Fibroblast of mammary gland (primary cell): ENCODE data around the gene ENPP3.
A peak's percentile ranks its signal among the peaks of the same experiment; 100 is the strongest.

ENCODE experiments used
- DNase-seq: peaks from one replicate; pipeline ENCODE4 v3.0.0-alpha.2; 2010; ENCODE audit warnings: low read depth
- H3K4me3 ChIP-seq: 2 replicates; pipeline ENCODE4 v1.5.1; 2011; ENCODE audit warnings: low read depth, mild to moderate bottlenecking, low read length, moderate library complexity; ENCODE audit not compliant: control insufficient read depth
- TF ChIP-seq, protein P1 (sequence below): conservative IDR thresholded peaks from 2 replicates; pipeline ENCODE4 v1.5.1; 2011; ENCODE audit warnings: low read depth, low read length, inconsistent platforms; ENCODE audit not compliant: control insufficient read depth, insufficient read depth

Gene ENPP3

GRCh38 chr6:131641554-131641953, 4.5 kb downstream of the ENPP3 start:
- TF ChIP-seq, protein P1, sequence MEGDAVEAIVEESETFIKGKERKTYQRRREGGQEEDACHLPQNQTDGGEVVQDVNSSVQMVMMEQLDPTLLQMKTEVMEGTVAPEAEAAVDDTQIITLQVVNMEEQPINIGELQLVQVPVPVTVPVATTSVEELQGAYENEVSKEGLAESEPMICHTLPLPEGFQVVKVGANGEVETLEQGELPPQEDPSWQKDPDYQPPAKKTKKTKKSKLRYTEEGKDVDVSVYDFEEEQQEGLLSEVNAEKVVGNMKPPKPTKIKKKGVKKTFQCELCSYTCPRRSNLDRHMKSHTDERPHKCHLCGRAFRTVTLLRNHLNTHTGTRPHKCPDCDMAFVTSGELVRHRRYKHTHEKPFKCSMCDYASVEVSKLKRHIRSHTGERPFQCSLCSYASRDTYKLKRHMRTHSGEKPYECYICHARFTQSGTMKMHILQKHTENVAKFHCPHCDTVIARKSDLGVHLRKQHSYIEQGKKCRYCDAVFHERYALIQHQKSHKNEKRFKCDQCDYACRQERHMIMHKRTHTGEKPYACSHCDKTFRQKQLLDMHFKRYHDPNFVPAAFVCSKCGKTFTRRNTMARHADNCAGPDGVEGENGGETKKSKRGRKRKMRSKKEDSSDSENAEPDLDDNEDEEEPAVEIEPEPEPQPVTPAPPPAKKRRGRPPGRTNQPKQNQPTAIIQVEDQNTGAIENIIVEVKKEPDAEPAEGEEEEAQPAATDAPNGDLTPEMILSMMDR = no peak
- no peak overlapping the region for H3K4me3 ChIP-seq
- no peak for DNase-seq

GRCh38 chr6:131642565-131642964, 5.5 kb downstream of the ENPP3 start:
- H3K4me3 ChIP-seq = no peak overlapping the region
- no peak for DNase-seq
- TF ChIP-seq, protein P1 = no peak

DNA sequence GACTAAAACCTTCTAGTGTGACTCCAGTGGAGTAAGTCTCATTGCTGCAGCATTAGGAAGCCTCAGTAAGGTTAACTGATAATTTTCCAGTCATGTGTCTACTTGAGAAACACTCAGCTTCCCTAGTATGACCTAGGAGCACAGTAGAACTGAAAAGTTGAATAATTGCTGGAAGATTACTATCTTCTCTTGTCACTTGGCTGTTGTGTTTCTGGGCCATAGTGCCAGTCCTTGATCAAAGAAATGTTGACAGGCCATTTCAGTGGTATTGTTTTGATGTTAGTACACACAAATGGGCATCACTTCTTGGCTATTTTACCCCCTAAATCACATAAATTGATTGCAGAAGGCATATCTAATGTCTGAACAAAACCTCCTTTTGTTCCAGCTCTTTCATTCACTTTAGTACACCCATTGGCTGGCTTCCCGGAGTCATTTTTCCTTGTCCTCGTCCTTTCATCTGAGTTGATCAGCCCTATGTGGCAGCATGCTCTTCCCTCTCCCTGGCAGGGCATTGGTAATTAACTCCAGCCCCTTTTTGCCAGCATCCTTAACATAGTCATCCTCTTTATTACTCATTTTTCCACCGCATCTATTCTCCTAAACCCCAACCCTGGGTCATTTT, 6.0 kb downstream of the ENPP3 start:
- H3K4me3 ChIP-seq = no peak overlapping the region
- TF ChIP-seq, protein P1 = no peak
- peak; percentile 14 for DNase-seq

GRCh38 chr6:131643855-131644460, 6.9 kb downstream of the ENPP3 start:
- TF ChIP-seq, protein P1 = no peak
- no peak overlapping the region for H3K4me3 ChIP-seq
- no peak for DNase-seq

- DNase-seq = no peak
- H3K4me3 ChIP-seq = no peak overlapping the region
- TF ChIP-seq, protein P1 = no peak
Measured at GRCh38 chr6:131644921-131645320, 7.8 kb downstream of the ENPP3 start.

DNA sequence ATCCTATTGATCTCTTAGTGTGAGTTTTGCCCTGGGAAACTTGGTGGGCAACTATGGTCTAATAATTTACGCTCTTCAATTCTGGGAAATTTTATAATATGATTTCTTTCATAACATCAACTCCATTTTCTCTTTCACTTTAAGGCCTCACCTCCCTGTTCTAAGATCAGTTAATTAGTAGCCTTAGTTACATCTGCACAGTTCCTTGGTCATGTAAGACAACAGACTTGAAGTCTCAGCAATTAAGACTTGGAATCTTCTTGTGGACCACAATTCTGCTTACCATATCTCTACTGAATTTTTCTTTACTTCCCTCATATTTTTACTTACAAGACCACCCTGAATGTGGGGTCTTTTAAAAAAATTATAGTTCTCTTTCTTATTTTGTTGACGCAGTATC, 8.7 kb downstream of the ENPP3 start:
- no peak overlapping the region for H3K4me3 ChIP-seq
- no peak for DNase-seq
- TF ChIP-seq, protein P1 = no peak

- TF ChIP-seq, protein P1 = no peak
- H3K4me3 ChIP-seq = no peak overlapping the region
- DNase-seq = no peak
Measured at GRCh38 chr6:131646249-131646670, 9.2 kb downstream of the ENPP3 start.
